NCI-H1417 (cell line): ENCODE data around the gene GGT5.
"Not testable (repeated sequence)": the region's sequence is repeated elsewhere in the genome, so short reads cannot be mapped to it uniquely, and the experiment has no call there.

Experiments used
- DNase-seq, 3 experiments: peaks; one replicate each; lab custom pipeline; 2025; lab: John Stamatoyannopoulos, UW

GGT5 gene

GRCh38 chr22:24201681-24202614 lies 42.9 kb downstream of the GGT5 start:
- DNase-seq, result no peak

DNA sequence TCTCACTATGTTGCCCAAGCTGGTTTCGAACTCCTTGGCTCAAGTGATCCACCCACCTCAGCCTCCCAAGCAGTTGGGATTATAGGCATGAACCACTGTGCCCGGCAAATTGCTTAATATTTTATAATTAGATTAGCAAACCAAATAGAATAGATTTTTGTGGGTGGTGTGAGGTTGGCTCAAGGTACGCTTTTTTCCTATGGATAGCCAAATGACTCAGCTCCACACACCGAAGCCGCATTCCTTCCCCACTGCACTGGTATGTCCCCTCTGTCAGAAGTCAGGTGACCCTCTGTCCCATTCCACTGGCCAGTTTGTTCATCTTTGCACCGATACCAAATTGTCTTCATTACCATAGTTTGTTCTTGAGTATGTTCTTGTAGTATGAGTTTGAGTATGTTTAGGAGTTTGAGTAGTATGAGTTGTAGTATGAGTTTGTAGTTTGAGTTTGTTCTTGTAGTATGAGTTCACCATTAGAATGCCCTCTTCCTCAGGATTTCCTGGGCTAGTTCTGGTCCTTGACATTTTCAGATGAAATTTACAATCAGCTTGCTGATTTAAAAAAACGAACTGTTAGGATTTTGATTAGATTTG lies 44.2 kb downstream of the GGT5 start:
- no peak for DNase-seq

DNA sequence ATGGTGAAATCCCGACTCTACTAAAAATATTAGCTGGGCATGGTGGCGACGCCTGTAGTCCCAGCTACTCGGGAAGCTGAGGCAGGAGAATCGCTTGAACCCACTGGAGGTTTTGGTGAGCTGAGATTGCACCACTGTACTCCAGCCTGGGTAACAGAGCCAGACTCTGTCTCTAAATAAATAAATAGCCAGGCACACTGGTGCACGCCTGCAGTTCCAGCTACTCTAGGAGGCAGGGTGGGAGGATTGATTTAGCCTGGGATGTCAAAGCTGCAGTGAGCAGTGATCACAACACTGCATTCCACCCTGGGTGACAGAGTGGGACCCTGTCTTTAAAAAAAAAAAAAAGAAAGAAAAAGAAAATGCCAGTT lies 46.2 kb downstream of the GGT5 start:
- DNase-seq, result no peak

DNA sequence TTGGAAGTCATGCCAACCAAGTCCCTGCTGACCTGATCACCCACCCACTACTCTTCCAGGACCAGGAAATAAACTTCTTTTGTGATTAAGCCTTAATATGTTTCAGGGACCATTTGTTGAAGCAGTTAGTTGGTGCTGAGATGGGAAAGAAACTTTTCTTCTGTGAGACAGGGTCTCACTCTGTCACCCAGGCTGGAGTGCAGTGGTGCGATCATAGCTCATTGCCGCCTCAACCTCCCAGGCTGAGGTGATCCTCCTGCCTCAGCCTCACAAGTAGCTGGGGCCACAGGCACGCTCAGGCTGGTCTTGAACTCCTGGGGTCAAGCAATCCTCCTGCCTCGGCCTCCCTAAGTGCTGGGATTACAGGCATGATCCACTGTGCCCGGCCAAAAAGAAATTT lies 53.0 kb downstream of the GGT5 start:
- DNase-seq, result no peak

DNA sequence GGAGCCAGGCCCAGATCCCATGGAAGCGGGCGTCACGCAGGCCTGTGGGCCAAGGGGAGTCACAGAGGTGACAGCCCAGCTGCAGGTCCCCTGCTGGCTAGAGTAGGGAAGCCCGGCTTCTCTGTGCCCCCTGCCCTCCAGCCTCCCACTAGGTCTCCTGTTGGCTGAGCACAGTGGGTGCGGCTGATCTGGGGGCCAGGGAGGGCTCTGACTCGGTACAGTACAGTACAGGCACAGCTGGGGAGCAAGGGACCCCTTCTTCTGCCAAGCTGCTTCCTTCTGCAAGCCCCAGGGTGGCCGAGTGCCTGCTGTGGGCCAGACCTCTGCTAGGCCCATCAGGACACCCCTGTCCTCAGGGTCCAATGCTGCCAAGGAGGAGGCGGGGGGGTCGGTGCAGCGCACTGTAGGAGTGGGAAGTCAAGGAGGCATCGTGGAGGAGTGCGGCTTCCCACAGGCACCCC lies 53.5 kb downstream of the GGT5 start:
- DNase-seq, result no peak

DNA sequence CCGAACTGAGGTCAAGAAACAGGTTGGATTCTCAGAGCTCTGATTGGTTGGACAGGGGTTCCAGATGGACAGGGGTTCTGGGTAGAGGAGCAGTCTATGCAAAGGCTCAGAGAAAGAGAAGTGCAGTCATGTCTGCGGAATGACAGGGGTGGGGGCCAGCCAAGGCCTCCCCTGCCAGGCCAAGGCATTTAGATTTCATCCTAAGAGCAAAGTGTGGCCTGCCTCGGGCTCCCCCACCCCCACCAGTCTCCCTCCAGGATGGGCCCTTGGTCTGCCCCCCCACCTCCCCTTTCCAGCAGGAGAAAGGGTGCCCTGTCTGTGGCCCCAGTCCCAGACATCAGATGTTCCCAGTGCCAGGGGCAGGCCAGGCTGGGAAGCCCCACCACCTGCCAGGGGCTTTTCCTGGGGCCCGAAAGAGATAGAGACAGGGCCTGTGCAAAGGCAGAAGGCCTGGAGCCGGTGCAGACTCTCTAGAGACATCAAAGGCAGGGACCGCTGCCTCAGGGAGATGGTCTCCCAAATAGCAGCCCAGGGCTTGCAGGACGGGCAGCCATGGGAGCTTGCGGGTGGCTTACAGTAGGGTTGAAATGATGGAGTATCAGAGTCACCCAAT lies 54.2 kb downstream of the GGT5 start:
- DNase-seq, result no peak

DNA sequence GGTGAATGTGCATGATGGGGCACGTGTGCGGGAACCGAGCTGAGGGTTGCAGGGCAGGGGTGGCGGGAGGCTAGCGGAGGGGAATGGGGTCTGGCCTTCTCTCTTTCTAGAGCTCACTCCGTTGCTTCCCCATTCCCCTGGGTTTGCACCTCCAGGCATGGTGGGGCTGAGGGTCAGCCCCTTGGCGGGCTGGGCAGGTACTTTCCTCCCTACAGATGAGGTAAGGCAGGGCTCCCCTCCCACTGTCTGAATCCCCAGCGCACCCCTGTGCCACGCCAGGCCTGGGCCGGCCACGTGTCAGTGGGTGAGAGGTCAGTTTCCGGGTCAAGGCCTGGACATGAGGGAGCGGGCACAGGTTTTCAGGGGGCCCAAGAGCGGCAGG lies 54.7 kb downstream of the GGT5 start:
- DNase-seq, result no peak

GRCh38 chr22:24189249-24190158 lies 55.4 kb downstream of the GGT5 start:
- peak in 2 of 3 experiments; percentile 8 to 31 for DNase-seq

- no peak for DNase-seq
Measured at GRCh38 chr22:24188705-24189248, 56.1 kb downstream of the GGT5 start.

DNA sequence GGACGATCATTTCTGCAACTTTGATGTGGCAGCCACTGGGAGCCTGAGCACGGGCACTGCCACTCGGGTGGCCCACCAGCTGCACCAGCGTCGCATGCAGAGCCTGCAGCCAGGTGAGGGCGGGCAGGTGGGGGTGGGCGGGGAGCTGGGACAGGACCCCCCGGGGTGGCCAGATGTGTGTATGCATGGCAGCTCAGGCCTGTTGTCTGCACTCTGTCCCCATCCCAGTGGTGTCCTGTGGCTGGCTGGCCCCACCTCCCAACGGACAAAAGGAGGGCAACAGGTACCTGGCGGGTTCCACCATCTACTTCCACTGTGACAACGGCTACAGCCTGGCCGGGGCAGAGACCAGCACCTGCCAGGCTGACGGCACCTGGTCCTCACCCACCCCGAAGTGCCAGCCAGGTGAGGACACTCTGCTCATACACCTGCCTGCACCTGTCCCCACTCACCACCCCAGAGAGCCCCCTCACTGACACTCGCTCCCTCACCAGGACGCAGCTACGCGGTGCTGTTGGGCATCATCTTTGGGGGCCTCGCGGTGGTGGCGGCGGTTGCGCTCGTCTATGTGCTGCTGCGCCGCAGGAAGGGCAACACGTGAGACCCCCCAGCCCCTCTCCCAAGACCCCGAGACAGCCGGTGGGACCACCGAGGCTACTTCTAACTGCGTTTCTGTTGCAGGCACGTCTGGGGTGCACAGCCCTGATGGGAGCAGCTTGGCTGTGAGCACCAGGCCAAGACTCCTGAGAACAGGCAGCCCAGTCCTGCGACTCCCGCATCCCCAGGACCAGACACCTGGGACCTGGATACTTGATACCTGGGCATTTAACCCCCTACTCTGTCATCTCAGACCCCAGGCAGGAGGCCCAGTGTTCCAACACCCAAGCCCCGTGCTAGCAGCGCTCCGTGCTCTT lies 56.9 kb downstream of the GGT5 start:
- DNase-seq, result no peak

GRCh38 chr22:24186892-24187670 lies 57.8 kb downstream of the GGT5 start:
- no peak for DNase-seq

DNA sequence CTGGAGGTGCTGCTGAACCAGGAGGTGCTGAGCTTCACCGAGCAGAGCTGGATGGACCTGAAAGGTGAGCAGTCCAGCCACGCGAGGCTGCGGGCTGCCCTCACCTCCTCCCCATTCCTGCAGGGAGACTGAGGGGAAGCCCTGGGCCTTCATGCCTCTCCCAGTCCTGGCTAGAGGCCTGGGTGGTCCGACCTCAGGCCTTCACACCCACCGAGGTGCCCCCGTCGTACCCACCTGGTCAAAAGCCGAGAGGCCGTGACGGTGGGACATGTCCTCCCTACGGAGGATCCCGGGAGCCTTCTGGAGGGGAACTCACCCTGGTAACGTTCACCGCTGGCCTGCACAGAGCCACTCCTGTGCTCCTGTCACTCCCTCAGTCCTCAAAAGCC lies 58.5 kb downstream of the GGT5 start:
- DNase-seq, result no peak

DNA sequence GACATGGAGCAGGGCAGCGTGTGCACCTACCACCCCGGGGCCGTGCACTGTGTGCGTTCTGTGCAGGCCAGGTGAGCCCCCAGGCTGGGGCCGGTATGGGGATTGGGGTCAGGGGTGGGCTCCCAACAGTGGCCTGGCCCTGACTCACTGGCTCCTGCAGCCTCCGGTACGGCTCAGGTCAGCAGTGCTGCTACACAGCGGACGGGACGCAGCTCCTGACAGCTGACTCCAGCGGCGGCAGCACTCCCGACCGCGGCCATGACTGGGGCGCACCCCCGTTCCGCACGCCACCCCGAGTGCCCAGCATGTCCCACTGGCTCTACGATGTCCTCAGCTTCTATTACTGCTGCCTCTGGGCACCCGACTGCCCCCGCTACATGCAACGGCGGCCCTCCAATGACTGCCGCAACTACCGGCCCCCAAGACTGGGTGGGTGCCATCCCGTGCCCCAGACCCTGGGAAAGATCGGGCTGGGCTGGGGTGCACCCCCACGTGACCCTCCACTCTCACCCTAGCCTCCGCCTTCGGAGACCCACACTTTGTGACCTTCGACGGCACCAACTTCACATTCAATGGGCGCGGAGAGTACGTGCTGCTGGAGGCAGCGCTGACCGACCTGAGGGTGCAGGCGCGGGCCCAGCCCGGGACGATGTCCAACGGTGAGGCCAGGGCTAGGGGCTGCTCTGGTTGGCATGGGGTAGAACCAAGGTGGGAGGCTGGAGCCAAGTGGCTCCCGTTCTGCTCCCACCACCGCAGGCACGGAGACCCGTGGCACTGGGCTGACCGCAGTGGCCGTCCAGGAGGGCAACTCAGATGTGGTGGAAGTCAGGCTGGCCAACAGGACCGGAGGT lies 59.2 kb downstream of the GGT5 start:
- DNase-seq, result no peak

DNA sequence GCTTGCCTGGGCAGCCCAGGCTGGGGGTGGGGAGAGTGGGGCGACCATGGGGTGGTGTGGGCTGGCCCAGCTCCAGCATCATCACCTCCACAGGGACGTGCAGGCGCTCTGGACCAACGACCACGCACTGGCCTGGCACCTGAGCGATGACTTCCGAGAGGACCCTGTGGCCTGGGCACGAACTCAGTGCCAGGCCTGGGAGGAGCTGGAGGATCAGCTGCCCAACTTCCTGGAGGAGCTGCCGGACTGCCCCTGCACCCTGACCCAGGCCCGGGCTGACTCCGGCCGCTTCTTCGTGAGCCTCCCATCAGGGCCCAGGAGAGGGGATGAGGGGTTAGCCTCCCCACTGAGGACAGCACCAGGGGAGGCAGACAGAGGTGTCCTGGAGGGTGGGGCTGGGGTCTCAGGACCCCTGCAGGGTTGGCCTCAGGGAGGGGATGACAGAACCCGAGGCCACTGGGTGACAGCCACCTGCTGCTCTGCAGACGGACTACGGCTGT lies 59.8 kb downstream of the GGT5 start:
- no peak for DNase-seq

DNA sequence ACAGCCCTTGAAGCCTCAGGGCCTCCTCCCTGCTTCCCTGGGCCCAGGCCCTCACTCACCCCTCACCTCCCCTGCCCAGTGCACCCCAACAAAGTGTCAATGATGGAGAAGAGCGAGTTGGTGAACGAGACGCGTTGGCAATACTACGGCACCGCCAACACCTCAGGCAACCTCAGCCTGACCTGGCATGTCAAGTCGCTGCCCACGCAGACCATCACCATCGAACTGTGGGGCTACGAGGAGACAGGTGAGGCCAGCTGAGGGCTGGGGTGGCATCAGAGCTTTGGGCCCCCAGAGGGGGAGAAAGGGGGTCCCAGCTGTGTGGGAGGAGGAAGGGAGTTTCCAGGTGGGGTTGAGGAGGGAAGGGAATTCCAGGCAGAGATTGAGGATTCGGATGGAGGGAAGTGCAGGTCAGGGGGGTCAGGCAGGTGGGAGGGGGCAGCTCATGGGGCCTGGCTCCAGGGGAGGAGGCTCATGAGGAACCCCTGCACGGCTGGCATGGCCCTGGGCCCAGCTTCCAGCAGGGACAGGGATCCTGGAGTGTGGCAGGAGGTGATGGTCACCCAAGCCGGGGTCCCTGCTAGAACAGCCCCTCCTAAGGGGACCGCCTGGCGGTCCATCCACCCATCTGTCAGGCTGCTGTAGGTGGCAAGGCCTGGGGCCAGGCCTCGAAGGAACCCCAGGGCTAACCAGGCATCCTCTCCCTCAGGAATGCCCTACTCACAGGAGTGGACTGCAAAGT lies 60.7 kb downstream of the GGT5 start:
- no peak for DNase-seq

GRCh38 chr22:24183321-24184031 lies 61.4 kb downstream of the GGT5 start:
- DNase-seq, result no peak

- DNase-seq, result not testable (repeated sequence)
Measured at GRCh38 chr22:24182900-24183246, 62.0 kb downstream of the GGT5 start.
